Neuronal stem cell (in vitro differentiated cells): ENCODE results near the gene SLIT3.

Experiments
- DNase-seq: peaks from one replicate; pipeline ENCODE4 v3.0.0-alpha.2; 2013; ENCODE audit warnings: low spot score
- H2AFZ ChIP-seq: one replicate; pipeline ENCODE4 v1.6.1; 2013; ENCODE audit warnings: mild to moderate bottlenecking, low read length, inconsistent platforms
- H2AK5ac ChIP-seq: 2 replicates; pipeline ENCODE4 v1.6.1; 2013; ENCODE audit warnings: low read depth, mild to moderate bottlenecking, inconsistent platforms, low read length, moderate library complexity, mixed read lengths
- H2BK120ac ChIP-seq: 2 replicates; pipeline ENCODE4 v1.6.1; 2013; ENCODE audit warnings: low read depth, mild to moderate bottlenecking, inconsistent platforms, low read length, moderate library complexity, mixed read lengths
- H2BK12ac ChIP-seq: one replicate; pipeline ENCODE4 v1.6.1; 2013; ENCODE audit warnings: low read length, inconsistent platforms
- H2BK15ac ChIP-seq: 2 replicates; pipeline ENCODE4 v1.6.1; 2013; ENCODE audit warnings: mild to moderate bottlenecking, low read length, inconsistent platforms, mixed read lengths
- H2BK5ac ChIP-seq: one replicate; pipeline ENCODE4 v1.6.1; 2013; ENCODE audit warnings: inconsistent platforms, mild to moderate bottlenecking, low read length, moderate library complexity
- H3K14ac ChIP-seq: one replicate; pipeline ENCODE4 v1.6.1; 2013; ENCODE audit warnings: low read length, inconsistent platforms
- H3K18ac ChIP-seq: 2 replicates; pipeline ENCODE4 v1.6.1; 2013; ENCODE audit warnings: low read length, inconsistent platforms
- H3K23ac ChIP-seq: 2 replicates; pipeline ENCODE4 v1.6.1; 2013; ENCODE audit warnings: low read depth, mild to moderate bottlenecking, mixed read lengths, low read length, inconsistent platforms; ENCODE audit not compliant: poor library complexity
- H3K27ac ChIP-seq: replicated peaks from 3 replicates; pipeline ENCODE4 v1.5.1; 2013; ENCODE audit warnings: low read length, inconsistent platforms
- H3K27me3 ChIP-seq, 3 experiments: 2 replicates each; pipeline ENCODE4 v1.6.1; 2013; ENCODE audit warnings: low read length in 3 of 3, mild to moderate bottlenecking in 2 of 3, inconsistent platforms in 1 of 3, low read depth in 1 of 3, mixed read lengths in 1 of 3, moderate library complexity in 1 of 3; ENCODE audit not compliant: control insufficient read depth in 3 of 3, insufficient read depth in 3 of 3
- H3K36me3 ChIP-seq, 2 donors: replicated peaks in 1 of 2; 2 replicates each; pipeline ENCODE4 v1.6.1; 2013; ENCODE audit warnings: low read length in 2 of 2; ENCODE audit not compliant: control insufficient read depth in 2 of 2, insufficient read depth in 2 of 2
- H3K4ac ChIP-seq: 2 replicates; pipeline ENCODE4 v1.6.1; 2013; ENCODE audit warnings: inconsistent platforms, mild to moderate bottlenecking, low read length, moderate library complexity
- H3K4me1 ChIP-seq, 2 donors: 1 replicate in 1 of 2; 2 replicates in 1 of 2; pipeline ENCODE4 v1.6.1; 2013; ENCODE audit warnings: low read length in 2 of 2, low read depth in 1 of 2; ENCODE audit not compliant: control insufficient read depth in 2 of 2, insufficient read depth in 1 of 2
- H3K4me2 ChIP-seq: one replicate; pipeline ENCODE4 v1.6.1; 2013; ENCODE audit warnings: mild to moderate bottlenecking, low read length, inconsistent platforms; ENCODE audit not compliant: insufficient read depth, poor library complexity, severe bottlenecking
- H3K4me3 ChIP-seq, 2 donors: 2 replicates each; pipeline ENCODE4 v1.5.1; 2013; ENCODE audit warnings: low read length in 2 of 2, mild to moderate bottlenecking in 2 of 2, inconsistent platforms in 1 of 2, moderate library complexity in 1 of 2
- H3K79me1 ChIP-seq: one replicate; pipeline ENCODE4 v1.6.1; 2013; ENCODE audit warnings: low read depth, mild to moderate bottlenecking, inconsistent platforms, low read length, moderate library complexity
- H3K9ac ChIP-seq: one replicate; pipeline ENCODE4 v1.6.1; 2013; ENCODE audit warnings: mild to moderate bottlenecking, low read depth, low read length, inconsistent platforms; ENCODE audit not compliant: poor library complexity
- H3K9me3 ChIP-seq, 2 donors: replicated peaks in 1 of 2; 2 replicates each; pipeline versions ENCODE3 to v1.6.1; 2013; ENCODE audit warnings: low read length in 2 of 2, mild to moderate bottlenecking in 2 of 2, inconsistent platforms in 1 of 2, low read depth in 1 of 2, mixed read lengths in 1 of 2, moderate library complexity in 1 of 2; ENCODE audit not compliant: control insufficient read depth in 2 of 2, insufficient read depth in 1 of 2
- H4K8ac ChIP-seq: one replicate; pipeline ENCODE4 v1.6.1; 2013; ENCODE audit warnings: low read depth, mild to moderate bottlenecking, inconsistent platforms, low read length, moderate library complexity
- H4K91ac ChIP-seq: one replicate; pipeline ENCODE4 v1.6.1; 2013; ENCODE audit warnings: low read length, low read depth, mild to moderate bottlenecking, inconsistent platforms; ENCODE audit not compliant: poor library complexity
- WGBS, 2 donors: extraction: QIAGEN DNeasy Blood & Tissue Kit; methylation state at CpG; one replicate each; pipeline ENCODE4 v1.1.7; 2013; ENCODE audit warnings: missing lambda C conversion rate in 2 of 2, mixed read lengths in 1 of 2; ENCODE audit not compliant: insufficient read length in 2 of 2, insufficient replicate concordance in 1 of 2; ENCODE audit errors: extremely low coverage in 2 of 2; 5-methylcytosine and 5-hydroxymethylcytosine counted together

The SLIT3 gene

GRCh38 chr5:168934169-168934568 is 366.8 kb downstream of the SLIT3 start:
- Histone ChIP-seq H3K14ac (no peak overlapping the region), H3K27me3 (peaks cover 0 to 6% (median 0%) of the 10 kb centered on the region in 3 experiments), H4K91ac (no peak overlapping the region), H3K27ac (no peak overlapping the region), H2BK5ac (no peak overlapping the region), H3K4me3 (no peak overlapping the region), H3K23ac (no peak overlapping the region), H3K79me1 (no peaks in the 10 kb centered on the region), H3K9me3 (peaks cover 0 to 2% of the 10 kb centered on the region in 2 donors), H3K18ac (no peak overlapping the region), H2BK120ac (no peak overlapping the region), H3K4me2 (no peak overlapping the region), H2AK5ac (no peak overlapping the region), H3K4me1 (no peaks in the 10 kb centered on the region), H3K4ac (no peak overlapping the region), H3K9ac (no peak overlapping the region), H2AFZ (no peak overlapping the region), H3K36me3 (no peaks in the 10 kb centered on the region), H2BK15ac (no peak overlapping the region), H4K8ac (no peak overlapping the region), H2BK12ac (no peak overlapping the region)
- no CpG with 5 or more reads among the region's 3 CpGs for WGBS, 2 donors
- DNase-seq = no peak

GRCh38 chr5:168932400-168933189 is 368.3 kb downstream of the SLIT3 start:
- Histone ChIP-seq H2BK5ac (no peak overlapping the region), H3K9ac (no peak overlapping the region), H2BK12ac (no peak overlapping the region), H3K9me3 (peaks cover 0 to 2% of the 10 kb centered on the region in 2 donors), H2BK15ac (no peak overlapping the region), H4K91ac (no peak overlapping the region), H3K4me3 (no peak overlapping the region), H3K23ac (no peak overlapping the region), H2BK120ac (no peak overlapping the region), H3K14ac (no peak overlapping the region), H3K4me1 (no peaks in the 10 kb centered on the region), H3K4ac (no peak overlapping the region), H4K8ac (no peak overlapping the region), H3K18ac (no peak overlapping the region), H3K36me3 (no peaks in the 10 kb centered on the region), H3K27me3 (peaks cover 0 to 6% (median 0%) of the 10 kb centered on the region in 3 experiments), H3K79me1 (no peaks in the 10 kb centered on the region), H3K27ac (no peak overlapping the region), H2AK5ac (no peak overlapping the region), H3K4me2 (no peak overlapping the region), H2AFZ (no peak overlapping the region)
- WGBS, 2 donors = no CpG with 5 or more reads among the region's 10 CpGs
- DNase-seq = no peak

- no peak overlapping the region for H3K23ac ChIP-seq
- H3K9ac ChIP-seq = no peak overlapping the region
- H3K4ac ChIP-seq = no peak overlapping the region
- no peak overlapping the region for H3K27ac ChIP-seq
- no peaks in the 10 kb centered on the region for H3K4me1 ChIP-seq
- H2AK5ac ChIP-seq = no peak overlapping the region
- no peak overlapping the region for H2BK12ac ChIP-seq
- H3K9me3 ChIP-seq = peaks cover 0 to 2% of the 10 kb centered on the region in 2 donors
- H2BK15ac ChIP-seq = no peak overlapping the region
- no peak overlapping the region for H4K8ac ChIP-seq
- H2BK5ac ChIP-seq = no peak overlapping the region
- no peak overlapping the region for H3K18ac ChIP-seq
- H3K79me1 ChIP-seq = no peaks in the 10 kb centered on the region
- H3K4me2 ChIP-seq = no peak overlapping the region
- peaks cover 0 to 6% (median 0%) of the 10 kb centered on the region in 3 experiments for H3K27me3 ChIP-seq
- whole genome bisulfite sequencing, 2 donors = no CpG with 5 or more reads among the region's 8 CpGs
- no peak overlapping the region for H3K14ac ChIP-seq
- no peak overlapping the region for H2BK120ac ChIP-seq
- no peak overlapping the region for H4K91ac ChIP-seq
- H3K4me3 ChIP-seq = no peak overlapping the region
- H3K36me3 ChIP-seq = no peaks in the 10 kb centered on the region
- DNase-seq = no peak
- no peak overlapping the region for H2AFZ ChIP-seq
Observed at GRCh38 chr5:168931638-168932345, 369.1 kb downstream of the SLIT3 start.

GRCh38 chr5:168929656-168930055 is 371.3 kb downstream of the SLIT3 start:
- H3K18ac ChIP-seq = peak overlapping the region; percentile 38
- no peak overlapping the region for H3K14ac ChIP-seq
- H3K36me3 ChIP-seq = no peaks in the 10 kb centered on the region
- no peak overlapping the region for H3K23ac ChIP-seq
- H3K27ac ChIP-seq = no peak overlapping the region
- peaks cover 0 to 3% (median 0%) of the 10 kb centered on the region in 3 experiments for H3K27me3 ChIP-seq
- no peak overlapping the region for H3K4me3 ChIP-seq
- no peak overlapping the region for H2BK120ac ChIP-seq
- H4K8ac ChIP-seq = no peak overlapping the region
- no peak overlapping the region for H3K4ac ChIP-seq
- no peak overlapping the region for H2BK15ac ChIP-seq
- no peaks in the 10 kb centered on the region for H3K79me1 ChIP-seq
- no CpG with 5 or more reads among the region's 7 CpGs for WGBS, 2 donors
- no peak overlapping the region for H3K4me2 ChIP-seq
- H3K9me3 ChIP-seq = peaks cover 0 to 2% of the 10 kb centered on the region in 2 donors
- no peak for DNase-seq
- H2AFZ ChIP-seq = no peak overlapping the region
- H2AK5ac ChIP-seq = no peak overlapping the region
- no peaks in the 10 kb centered on the region for H3K4me1 ChIP-seq
- no peak overlapping the region for H2BK12ac ChIP-seq
- no peak overlapping the region for H2BK5ac ChIP-seq
- H4K91ac ChIP-seq = no peak overlapping the region
- H3K9ac ChIP-seq = no peak overlapping the region
